ENCODE measurements around the gene CIDEC.

The CIDEC gene

DNA sequence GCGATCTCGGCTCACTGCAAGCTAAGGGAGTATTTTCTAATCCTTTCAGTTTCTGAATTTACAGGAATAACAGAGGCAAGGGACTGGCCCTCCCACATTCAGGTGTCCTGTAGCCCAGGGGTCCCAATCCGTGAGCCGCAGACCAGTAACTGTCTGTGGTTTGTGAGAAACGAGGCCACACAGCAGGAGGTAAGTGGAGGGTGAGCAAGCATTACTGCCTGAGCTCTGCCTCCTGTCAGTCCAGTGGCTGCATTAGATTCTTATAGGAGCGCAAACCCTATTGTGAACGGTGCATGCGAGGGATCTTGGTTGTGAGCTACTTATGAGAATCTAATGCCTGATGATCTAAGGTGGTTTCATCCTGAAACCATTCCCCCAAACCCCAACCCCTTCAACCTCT, 31.8 kb upstream of the CIDEC start:
- in situ Hi-C loops (cut with HindIII; ENCODE audit: low sequenced_read_pairs) = no loop called here

GRCh38 chr3:9909221-9910013, 29.4 kb upstream of the CIDEC start:
- DNase-seq (ENCODE audit: low read depth, low spot score) = no peak
- H3K4me3 ChIP-seq (ENCODE audit: low read depth, low read length) = no peak overlapping the region
- in situ Hi-C loops (cut with HindIII; ENCODE audit: low sequenced_read_pairs) = no loop called here
- no peak for TF ChIP-seq CTCF (IDR thresholded peaks at IDR 0.05; ENCODE audit: low read depth, low read length)

More for the DNA sequence above, 31.8 kb upstream of the CIDEC start:
- H3K4me3 ChIP-seq (ENCODE audit: low read depth, low read length) = no peak overlapping the region
- TF ChIP-seq CTCF (IDR thresholded peaks at IDR 0.05; ENCODE audit: low read depth, low read length) = no peak
- no peak for DNase-seq (ENCODE audit: low read depth, low spot score)

- no peak for DNase-seq (ENCODE audit: low read depth, low spot score)
- in situ Hi-C loops (cut with HindIII; ENCODE audit: low sequenced_read_pairs) = no loop called here
- no peak for TF ChIP-seq CTCF (IDR thresholded peaks at IDR 0.05; ENCODE audit: low read depth, low read length)
- H3K4me3 ChIP-seq (ENCODE audit: low read depth, low read length) = no peak overlapping the region
Measured at GRCh38 chr3:9908286-9908685, 28.2 kb upstream of the CIDEC start.

GRCh38 chr3:9906480-9906879, 26.4 kb upstream of the CIDEC start:
- no peak overlapping the region for H3K4me3 ChIP-seq (ENCODE audit: low read depth, low read length)
- no peak for DNase-seq (ENCODE audit: low read depth, low spot score)
- no peak for TF ChIP-seq CTCF (IDR thresholded peaks at IDR 0.05; ENCODE audit: low read depth, low read length)
- in situ Hi-C loops (cut with HindIII; ENCODE audit: low sequenced_read_pairs) = no loop called here

DNA sequence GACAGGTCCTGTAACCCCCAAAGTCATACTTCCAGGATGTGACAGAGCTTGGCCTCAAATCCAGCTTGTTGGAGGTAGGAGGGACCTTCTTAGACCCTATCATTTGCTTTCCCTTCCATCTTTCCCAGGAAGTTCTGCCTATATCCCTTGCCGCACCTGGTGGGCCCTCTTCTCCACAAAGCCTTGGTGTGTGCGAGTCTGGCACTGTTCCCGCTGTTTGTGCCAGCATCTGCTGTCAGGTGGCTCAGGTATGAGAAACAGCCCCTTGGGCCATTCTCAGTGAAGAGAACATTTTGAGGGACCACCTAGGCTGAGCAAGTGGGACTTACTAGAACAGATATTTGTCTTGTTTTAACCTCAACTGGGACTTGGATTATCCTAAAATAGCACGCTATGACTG, 23.9 kb upstream of the CIDEC start:
- TF ChIP-seq CTCF (IDR thresholded peaks at IDR 0.05; ENCODE audit: low read depth, low read length) = no peak
- H3K4me3 ChIP-seq (ENCODE audit: low read depth, low read length) = no peak overlapping the region
- DNase-seq (ENCODE audit: low read depth, low spot score) = no peak
- in situ Hi-C loops (cut with HindIII; ENCODE audit: low sequenced_read_pairs) = no loop called here

DNA sequence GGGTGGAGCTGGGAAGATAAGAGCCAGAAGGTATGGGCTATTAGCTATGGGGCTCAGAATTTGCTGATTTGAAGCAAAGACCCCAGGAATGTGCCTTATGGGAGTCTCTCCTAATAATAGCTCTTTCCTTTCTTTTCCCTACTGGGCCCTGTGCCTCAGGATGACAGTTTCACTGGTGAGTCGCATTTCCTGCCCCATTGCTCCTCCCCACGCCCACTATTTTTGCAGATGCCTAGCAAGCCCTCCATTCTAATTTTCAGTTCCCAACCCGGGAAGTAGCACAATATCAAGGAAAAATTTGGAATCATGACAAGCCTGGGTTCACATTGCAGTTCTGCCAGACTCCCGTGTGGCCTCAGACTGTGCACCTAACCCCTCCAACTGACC, 23.2 kb upstream of the CIDEC start:
- in situ Hi-C loops (cut with HindIII; ENCODE audit: low sequenced_read_pairs) = no loop called here
- H3K4me3 ChIP-seq (ENCODE audit: low read depth, low read length) = no peak overlapping the region
- no peak for TF ChIP-seq CTCF (IDR thresholded peaks at IDR 0.05; ENCODE audit: low read depth, low read length)
- peak; percentile 15 for DNase-seq (ENCODE audit: low read depth, low spot score)
